Esophagus muscularis mucosa (tissue), 4 donors: ENCODE data around the gene SPTB.

ENCODE experiments used
- CTCF ChIP-seq, 3 experiments: fragments of 200-600 bp in 2 of 3; fragments of 450-650 bp in 1 of 3; sonication (generic) in 2 of 3; IDR thresholded peaks; one replicate each; pipeline ENCODE4 v1.5.1; 2017 to 2019; ENCODE audit warnings: antibody characterized with exemption in 3 of 3, mild to moderate bottlenecking in 2 of 3, moderate library complexity in 1 of 3
- EP300 ChIP-seq: sonication (generic); formaldehyde crosslinking; IDR thresholded peaks from one replicate; pipeline ENCODE4 v1.6.1; 2017; ENCODE audit warnings: antibody characterized with exemption
- POLR2A ChIP-seq: fragments of 450-650 bp; IDR thresholded peaks from one replicate; pipeline ENCODE4 v1.6.1; 2017; ENCODE audit warnings: antibody characterized with exemption, moderate library complexity, mild to moderate bottlenecking, low read depth
- POLR2AphosphoS5 ChIP-seq, 2 donors: sonication (generic); formaldehyde crosslinking; IDR thresholded peaks; one replicate each; pipeline ENCODE4 v1.6.1; 2017; ENCODE audit warnings: antibody characterized with exemption in 2 of 2

DNA sequence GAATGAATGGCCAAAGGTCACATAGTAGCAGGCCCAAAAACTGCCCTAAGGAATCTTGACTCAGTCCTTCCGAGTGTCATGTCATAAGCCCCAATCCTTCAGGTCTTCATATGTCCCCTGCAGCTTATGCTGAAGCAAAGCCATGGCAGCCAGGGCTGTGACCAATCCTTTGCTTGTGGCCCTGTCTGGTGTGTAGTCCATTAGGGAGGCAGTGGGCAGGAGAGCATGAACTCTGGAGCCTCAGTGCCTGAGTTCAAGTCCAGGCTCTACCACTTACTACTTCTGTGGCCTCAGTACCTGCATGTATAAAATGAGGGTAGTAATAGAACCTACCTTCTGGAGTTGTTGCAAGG, 155.2 kb downstream of the SPTB start:
- TF ChIP-seq CTCF (IDR thresholded peaks at IDR 0.05) (no peak), EP300 (no peak), POLR2A (no peak), POLR2AphosphoS5 (IDR thresholded peaks at IDR 0.05) (no peak)
